ENCODE data around the gene COL13A1. TPM values are rescaled to one million over a fixed set of nuclear protein-coding genes. Genes with fewer than 3 reads are reported as not detected.
A peak's percentile ranks its signal among the peaks of the same experiment; 100 is the strongest.

The COL13A1 gene
- total RNA-seq, 1 experiment from 2014 or later: 18.0 TPM

- no peak overlapping the region for H3K4me3 ChIP-seq (ENCODE audit: insufficient read depth, low read depth, low read length)
- peaks cover 2% of the 10 kb centered on the region; the same call in 1 of the 2 replicates for H3K27me3 ChIP-seq (ENCODE audit: control insufficient read depth, insufficient read depth, low read length)
- DNase-seq: no peak
- no peaks in the 10 kb centered on the region for H3K36me3 ChIP-seq (replicated peaks; ENCODE audit: control insufficient read depth, insufficient read depth, low read length)
Observed at GRCh38 chr10:69965919-69966662, 164.4 kb downstream of the COL13A1 start.

GRCh38 chr10:69968830-69969229, 167.1 kb downstream of the COL13A1 start:
- Histone ChIP-seq H3K4me3 (ENCODE audit: insufficient read depth, low read depth, low read length) (no peak overlapping the region), H3K27me3 (ENCODE audit: control insufficient read depth, insufficient read depth, low read length) (peaks cover 2% of the 10 kb centered on the region; the same call in 1 of the 2 replicates), H3K36me3 (replicated peaks; ENCODE audit: control insufficient read depth, insufficient read depth, low read length) (no peaks in the 10 kb centered on the region)
- no peak for DNase-seq

GRCh38 chr10:69969977-69970376, 168.3 kb downstream of the COL13A1 start:
- no peak for DNase-seq
- H3K36me3 ChIP-seq (replicated peaks; ENCODE audit: control insufficient read depth, insufficient read depth, low read length): no peaks in the 10 kb centered on the region
- no peak overlapping the region for H3K4me3 ChIP-seq (ENCODE audit: insufficient read depth, low read depth, low read length)
- peaks cover 2% of the 10 kb centered on the region; the same call in 1 of the 2 replicates for H3K27me3 ChIP-seq (ENCODE audit: control insufficient read depth, insufficient read depth, low read length)

GRCh38 chr10:69972981-69973397, 171.3 kb downstream of the COL13A1 start:
- Histone ChIP-seq H3K4me3 (ENCODE audit: insufficient read depth, low read depth, low read length) (no peak overlapping the region), H3K36me3 (replicated peaks; ENCODE audit: control insufficient read depth, insufficient read depth, low read length) (no peaks in the 10 kb centered on the region), H3K27me3 (ENCODE audit: control insufficient read depth, insufficient read depth, low read length) (no peaks in the 10 kb centered on the region)
- no peak for DNase-seq

- DNase-seq: no peak
- H3K36me3 ChIP-seq (replicated peaks; ENCODE audit: control insufficient read depth, insufficient read depth, low read length): no peaks in the 10 kb centered on the region
- H3K4me3 ChIP-seq (ENCODE audit: insufficient read depth, low read depth, low read length): no peak overlapping the region
- no peaks in the 10 kb centered on the region for H3K27me3 ChIP-seq (ENCODE audit: control insufficient read depth, insufficient read depth, low read length)
Observed at GRCh38 chr10:69973678-69974077, 172.0 kb downstream of the COL13A1 start.

- no peak for DNase-seq
- no peaks in the 10 kb centered on the region for H3K36me3 ChIP-seq (replicated peaks; ENCODE audit: control insufficient read depth, insufficient read depth, low read length)
- no peaks in the 10 kb centered on the region for H3K27me3 ChIP-seq (ENCODE audit: control insufficient read depth, insufficient read depth, low read length)
- no peak overlapping the region for H3K4me3 ChIP-seq (ENCODE audit: insufficient read depth, low read depth, low read length)
Observed at GRCh38 chr10:69974551-69975155, 172.9 kb downstream of the COL13A1 start.

- no peak for DNase-seq
- H3K36me3 ChIP-seq (replicated peaks; ENCODE audit: control insufficient read depth, insufficient read depth, low read length): no peaks in the 10 kb centered on the region
- no peaks in the 10 kb centered on the region for H3K27me3 ChIP-seq (ENCODE audit: control insufficient read depth, insufficient read depth, low read length)
- no peak overlapping the region for H3K4me3 ChIP-seq (ENCODE audit: insufficient read depth, low read depth, low read length)
Observed at GRCh38 chr10:69976795-69977546, 175.3 kb downstream of the COL13A1 start.

- DNase-seq: no peak
- H3K4me3 ChIP-seq (ENCODE audit: insufficient read depth, low read depth, low read length): no peak overlapping the region
- H3K27me3 ChIP-seq (ENCODE audit: control insufficient read depth, insufficient read depth, low read length): no peaks in the 10 kb centered on the region
- H3K36me3 ChIP-seq (replicated peaks; ENCODE audit: control insufficient read depth, insufficient read depth, low read length): no peaks in the 10 kb centered on the region
Observed at GRCh38 chr10:69979174-69979573, 177.5 kb downstream of the COL13A1 start.

GRCh38 chr10:69980672-69981071, 179.0 kb downstream of the COL13A1 start:
- DNase-seq: no peak
- Histone ChIP-seq H3K27me3 (ENCODE audit: control insufficient read depth, insufficient read depth, low read length) (no peaks in the 10 kb centered on the region; the same call in 1 of the 2 replicates), H3K36me3 (replicated peaks; ENCODE audit: control insufficient read depth, insufficient read depth, low read length) (no peaks in the 10 kb centered on the region), H3K4me3 (ENCODE audit: insufficient read depth, low read depth, low read length) (no peak overlapping the region)

GRCh38 chr10:69988094-69988493, 186.4 kb downstream of the COL13A1 start:
- no peaks in the 10 kb centered on the region for H3K36me3 ChIP-seq (replicated peaks; ENCODE audit: control insufficient read depth, insufficient read depth, low read length)
- H3K27me3 ChIP-seq (ENCODE audit: control insufficient read depth, insufficient read depth, low read length): no peaks in the 10 kb centered on the region; the same call in none of the 2 replicates
- no peak overlapping the region for H3K4me3 ChIP-seq (ENCODE audit: insufficient read depth, low read depth, low read length)
- DNase-seq: no peak

GRCh38 chr10:69991151-69991550, 189.4 kb downstream of the COL13A1 start:
- no peaks in the 10 kb centered on the region for H3K27me3 ChIP-seq (ENCODE audit: control insufficient read depth, insufficient read depth, low read length)
- DNase-seq: no peak

GRCh38 chr10:69994262-69994661, 192.6 kb downstream of the COL13A1 start:
- Histone ChIP-seq H3K36me3 (replicated peaks; ENCODE audit: control insufficient read depth, insufficient read depth, low read length) (no peaks in the 10 kb centered on the region), H3K27me3 (ENCODE audit: control insufficient read depth, insufficient read depth, low read length) (no peaks in the 10 kb centered on the region; the same call in 1 of the 2 replicates), H3K4me3 (ENCODE audit: insufficient read depth, low read depth, low read length) (no peak overlapping the region)
- peak; percentile 75 for DNase-seq

More at GRCh38 chr10:69991151-69991550, 189.4 kb downstream of the COL13A1 start:
- H3K36me3 ChIP-seq (replicated peaks; ENCODE audit: control insufficient read depth, insufficient read depth, low read length): no peaks in the 10 kb centered on the region
- H3K4me3 ChIP-seq (ENCODE audit: insufficient read depth, low read depth, low read length): no peak overlapping the region

GRCh38 chr10:69996611-69997010, 194.9 kb downstream of the COL13A1 start:
- no peaks in the 10 kb centered on the region for H3K36me3 ChIP-seq (replicated peaks; ENCODE audit: control insufficient read depth, insufficient read depth, low read length)
- no peaks in the 10 kb centered on the region; the same call in 1 of the 2 replicates for H3K27me3 ChIP-seq (ENCODE audit: control insufficient read depth, insufficient read depth, low read length)
- no peak overlapping the region for H3K4me3 ChIP-seq (ENCODE audit: insufficient read depth, low read depth, low read length)
- DNase-seq: no peak

- H3K27me3 ChIP-seq (ENCODE audit: control insufficient read depth, insufficient read depth, low read length): no peaks in the 10 kb centered on the region; the same call in 1 of the 2 replicates
Observed at GRCh38 chr10:70000262-70000661, 198.6 kb downstream of the COL13A1 start.

More at GRCh38 chr10:70000262-70000661, 198.6 kb downstream of the COL13A1 start:
- Histone ChIP-seq H3K4me3 (ENCODE audit: insufficient read depth, low read depth, low read length) (no peak overlapping the region), H3K36me3 (replicated peaks; ENCODE audit: control insufficient read depth, insufficient read depth, low read length) (no peaks in the 10 kb centered on the region)
- DNase-seq: no peak
